ENCODE data around the gene NPAS3.

GRCh38 chr14:32932302-32932913, 6.3 kb upstream of the NPAS3 start:
- TF ChIP-seq POLR2A (IDR thresholded peaks at IDR 0.05) = no peak
- no peak for TF ChIP-seq CTCF (IDR thresholded peaks at IDR 0.05)
